AG09309 (cell line): ENCODE results near the gene KISS1.

Source experiments
- DNase-seq: peaks from one replicate; pipeline ENCODE4 v3.0.0-alpha.2; 2010; ENCODE audit warnings: low read depth
- H3K4me3 ChIP-seq: 2 replicates; pipeline ENCODE4 v1.5.1; 2011; ENCODE audit warnings: mild to moderate bottlenecking, low read depth, low read length, moderate library complexity; ENCODE audit not compliant: control insufficient read depth
- CTCF ChIP-seq: IDR thresholded peaks from 2 replicates; pipeline ENCODE4 v1.5.1; 2011; ENCODE audit warnings: mild to moderate bottlenecking, low read depth, low read length, inconsistent platforms; ENCODE audit not compliant: insufficient read depth, control insufficient read depth; ENCODE audit errors: missing control alignments

Gene KISS1

GRCh38 chr1:204232526-204232925 lies 36.2 kb upstream of the KISS1 start:
- TF ChIP-seq CTCF = no peak
- DNase-seq = peak; percentile 28
- no peak overlapping the region for H3K4me3 ChIP-seq

- no peak for TF ChIP-seq CTCF
- H3K4me3 ChIP-seq = no peak overlapping the region
- no peak for DNase-seq
These were observed 33.9 kb upstream of the KISS1 start for GRCh38 chr1:204230211-204230610.

DNA sequence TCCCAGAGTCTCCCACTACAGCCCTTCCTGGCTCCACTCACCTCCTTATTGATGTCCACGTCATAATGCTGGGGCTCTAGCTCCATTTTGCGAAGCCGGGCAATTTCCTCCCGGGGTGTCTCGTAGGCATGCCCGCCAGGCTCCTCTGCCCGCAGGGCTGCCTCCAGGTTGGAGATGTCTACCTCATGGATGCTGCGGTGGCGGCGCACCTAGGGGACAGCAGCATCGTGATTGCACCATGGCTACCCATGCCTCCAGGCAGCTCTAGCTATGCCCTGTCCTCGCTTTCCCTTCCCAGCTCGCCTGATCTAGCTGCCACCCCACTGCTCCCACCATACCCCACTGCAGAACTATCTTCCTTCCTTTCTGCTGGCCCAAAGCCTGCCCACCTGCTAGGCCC lies 32.6 kb upstream of the KISS1 start:
- no peak for DNase-seq
- no peak for TF ChIP-seq CTCF
- no peak overlapping the region for H3K4me3 ChIP-seq

- DNase-seq = no peak
- TF ChIP-seq CTCF = no peak
These were observed 31.9 kb upstream of the KISS1 start for GRCh38 chr1:204227996-204228785.

DNA sequence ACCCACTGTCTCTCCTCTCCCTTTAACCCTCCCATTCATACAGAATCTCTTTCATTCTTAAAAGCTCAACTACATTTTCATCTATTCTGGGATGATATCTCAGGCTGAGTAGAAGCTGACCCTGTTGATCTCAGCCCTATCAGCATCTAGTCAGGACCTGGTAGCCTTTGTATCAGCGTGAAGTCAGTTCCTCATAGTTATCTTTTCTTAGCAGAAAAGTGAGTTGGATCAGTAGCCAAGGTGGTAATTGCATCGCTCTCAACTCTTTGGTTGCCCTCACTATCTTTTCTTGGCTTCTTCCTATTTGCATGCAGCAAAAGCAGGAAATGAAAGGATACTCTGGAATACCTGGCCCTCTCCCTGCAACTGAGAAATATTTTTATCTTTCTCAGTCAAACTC lies 31.1 kb upstream of the KISS1 start:
- no peak for TF ChIP-seq CTCF
- no peak for DNase-seq
- H3K4me3 ChIP-seq = no peak overlapping the region

More at GRCh38 chr1:204227996-204228785, 31.9 kb upstream of the KISS1 start:
- no peak overlapping the region for H3K4me3 ChIP-seq

DNA sequence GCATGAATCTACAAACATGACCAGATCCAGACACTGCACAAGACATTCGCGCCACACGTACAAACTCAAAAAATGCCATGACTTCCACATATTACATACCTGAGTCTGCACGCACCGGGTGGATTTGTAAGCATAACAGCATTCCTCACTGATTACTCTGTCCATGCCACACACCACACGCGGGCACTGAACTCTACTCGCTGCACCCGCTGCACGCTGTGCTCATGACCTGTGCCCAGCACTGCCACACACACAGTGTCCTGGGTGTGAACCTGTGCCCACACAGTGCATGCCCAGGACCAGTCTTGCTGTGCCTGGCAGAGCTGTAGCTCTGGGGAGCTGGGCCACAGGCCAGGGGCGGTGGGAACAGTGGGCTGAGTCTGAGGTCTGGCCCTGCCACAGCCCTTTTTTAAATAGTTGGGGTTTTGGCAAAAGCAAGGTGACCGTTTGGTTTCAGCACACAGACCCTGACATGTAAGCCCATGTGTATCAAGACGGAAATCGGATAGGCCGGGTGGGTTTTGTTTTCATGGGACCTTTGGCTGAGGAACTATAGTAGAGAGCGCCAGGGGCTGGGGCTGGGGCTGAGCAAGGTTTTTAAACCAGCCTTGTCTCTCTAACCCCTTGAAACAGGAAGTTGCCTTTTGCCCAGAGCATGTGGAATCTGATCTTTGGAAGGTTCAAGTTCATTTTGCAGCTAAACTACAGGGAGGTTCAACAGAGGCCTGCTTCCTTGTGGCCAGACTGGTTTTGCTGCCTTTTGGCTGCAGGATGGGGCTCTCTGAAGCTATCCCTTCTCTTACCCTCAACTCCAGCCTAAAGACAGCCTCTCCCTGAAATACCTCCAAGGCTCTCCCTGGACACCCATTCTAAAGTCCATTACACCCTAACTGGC lies 29.8 kb upstream of the KISS1 start:
- no peak for DNase-seq
- H3K4me3 ChIP-seq = no peak overlapping the region
- TF ChIP-seq CTCF = no peak
